ENCODE measurements around the gene C5orf63.
"Not testable (repeated sequence)": the region's sequence is repeated elsewhere in the genome, so short reads cannot be mapped to it uniquely, and the experiment has no call there.

The C5orf63 gene

GRCh38 chr5:127070243-127070642 is 3.1 kb downstream of the C5orf63 start:
- DNase-seq, result no peak

DNA sequence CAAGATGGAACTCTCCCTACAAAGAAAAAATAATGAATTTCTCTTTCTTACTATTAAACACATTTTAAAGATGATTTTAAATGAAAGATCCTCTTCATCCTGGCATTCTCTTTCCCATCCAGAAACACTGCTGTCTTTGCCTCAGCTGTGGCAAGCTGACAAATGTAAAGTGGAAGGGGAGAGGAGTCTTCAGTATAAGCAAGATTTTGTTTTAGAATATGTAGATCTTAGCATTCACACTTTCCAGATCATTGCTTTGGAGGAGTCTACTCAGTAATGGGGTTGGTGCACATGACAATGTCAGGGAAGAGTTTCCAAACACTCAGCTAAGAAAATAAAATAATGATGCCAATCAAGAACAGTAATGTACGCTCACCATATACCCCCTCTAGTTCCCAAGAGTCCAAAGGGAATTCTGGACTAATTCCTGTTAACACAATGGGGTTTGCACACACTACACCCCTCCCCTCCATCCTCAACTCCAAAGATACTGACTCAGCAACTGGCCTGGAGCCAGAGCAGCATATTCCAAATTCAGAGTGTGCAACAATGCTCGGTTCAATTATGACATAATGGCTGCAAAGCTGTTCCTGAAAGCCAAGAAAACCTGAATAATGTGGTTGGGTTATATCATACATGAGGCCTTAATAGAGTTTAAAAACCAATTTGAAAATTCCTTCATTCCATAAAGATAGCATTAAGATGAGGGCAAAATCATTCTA is 4.6 kb downstream of the C5orf63 start:
- DNase-seq, result no peak

DNA sequence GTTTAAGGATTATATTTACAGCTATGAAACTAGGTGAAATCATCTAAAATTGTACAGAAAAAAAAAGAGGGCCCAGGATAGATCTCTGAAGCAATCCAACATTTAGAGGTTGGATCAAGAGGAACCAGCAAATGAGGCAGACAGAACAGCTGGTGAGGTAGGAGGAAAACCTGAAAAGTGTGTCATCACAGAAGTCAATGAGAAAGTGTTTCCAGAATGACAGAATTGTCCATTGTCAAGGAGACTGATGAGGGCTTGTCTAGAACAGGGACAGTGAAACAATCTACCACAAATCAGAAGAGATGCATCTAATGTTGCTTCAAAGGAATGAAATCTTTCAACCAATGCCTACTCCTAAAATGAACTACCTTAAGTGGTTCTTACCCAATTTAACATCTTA is 6.6 kb downstream of the C5orf63 start:
- DNase-seq, result no peak

GRCh38 chr5:127064253-127064840 is 9.0 kb downstream of the C5orf63 start:
- DNase-seq, result no peak

DNA sequence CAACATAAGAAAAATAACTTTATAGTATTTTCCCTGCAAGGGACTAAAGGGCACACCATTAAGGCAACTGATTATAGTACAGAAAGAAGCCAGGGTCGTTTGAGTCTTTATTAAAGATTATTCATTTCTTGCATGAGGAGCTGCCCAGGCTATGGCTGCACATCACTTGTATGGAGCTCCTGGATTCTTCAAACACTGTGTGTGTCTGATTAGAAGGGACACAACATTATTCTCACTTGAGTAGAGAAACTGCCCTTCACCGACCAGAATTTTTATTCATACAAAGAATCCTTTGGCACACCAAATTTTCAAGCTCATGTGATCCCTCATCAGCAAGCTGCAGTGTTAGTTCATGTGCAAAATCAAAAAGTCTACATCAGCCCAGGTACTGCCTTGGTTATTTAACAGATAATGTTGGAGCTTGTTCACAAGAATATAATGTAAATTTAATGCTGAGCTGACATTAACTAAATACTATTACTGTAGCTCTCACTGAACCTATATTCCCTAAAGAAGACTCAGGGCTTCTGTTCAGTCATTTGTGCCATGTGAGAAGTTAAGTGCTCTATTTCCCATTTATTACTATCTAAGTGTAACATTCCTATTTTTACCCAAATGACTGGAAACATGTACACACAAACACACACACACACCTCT is 9.9 kb downstream of the C5orf63 start:
- no peak for DNase-seq

- DNase-seq, result no peak
Observed at GRCh38 chr5:127061956-127062355, 11.3 kb downstream of the C5orf63 start.

GRCh38 chr5:127061537-127061936 is 11.8 kb downstream of the C5orf63 start:
- no peak for DNase-seq

DNA sequence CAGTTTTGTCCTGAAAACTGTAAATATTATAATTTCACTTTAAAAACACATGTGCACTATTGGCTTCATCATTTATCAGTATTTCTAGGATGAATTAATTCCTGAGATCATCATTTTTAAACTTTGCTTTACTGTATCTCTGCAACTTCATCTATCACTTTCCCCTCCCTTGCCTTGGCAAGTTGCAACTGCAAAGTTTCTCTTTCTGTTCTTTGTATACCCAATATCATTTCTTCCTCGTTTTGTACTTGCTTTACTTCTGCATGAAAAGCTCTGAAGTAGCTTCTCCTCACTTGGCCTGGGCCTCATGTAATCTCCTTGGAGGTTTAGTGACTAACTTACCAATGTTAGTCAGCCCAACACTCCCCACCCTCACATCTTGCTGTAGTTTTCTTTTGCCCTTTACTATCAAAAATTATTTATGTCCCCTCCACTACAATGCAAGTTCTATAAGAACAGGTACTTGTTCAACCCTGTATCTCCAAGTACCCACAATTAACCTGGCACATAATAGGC is 12.8 kb downstream of the C5orf63 start:
- no peak for DNase-seq

GRCh38 chr5:127056896-127057295 is 16.4 kb downstream of the C5orf63 start:
- DNase-seq, result no peak

DNA sequence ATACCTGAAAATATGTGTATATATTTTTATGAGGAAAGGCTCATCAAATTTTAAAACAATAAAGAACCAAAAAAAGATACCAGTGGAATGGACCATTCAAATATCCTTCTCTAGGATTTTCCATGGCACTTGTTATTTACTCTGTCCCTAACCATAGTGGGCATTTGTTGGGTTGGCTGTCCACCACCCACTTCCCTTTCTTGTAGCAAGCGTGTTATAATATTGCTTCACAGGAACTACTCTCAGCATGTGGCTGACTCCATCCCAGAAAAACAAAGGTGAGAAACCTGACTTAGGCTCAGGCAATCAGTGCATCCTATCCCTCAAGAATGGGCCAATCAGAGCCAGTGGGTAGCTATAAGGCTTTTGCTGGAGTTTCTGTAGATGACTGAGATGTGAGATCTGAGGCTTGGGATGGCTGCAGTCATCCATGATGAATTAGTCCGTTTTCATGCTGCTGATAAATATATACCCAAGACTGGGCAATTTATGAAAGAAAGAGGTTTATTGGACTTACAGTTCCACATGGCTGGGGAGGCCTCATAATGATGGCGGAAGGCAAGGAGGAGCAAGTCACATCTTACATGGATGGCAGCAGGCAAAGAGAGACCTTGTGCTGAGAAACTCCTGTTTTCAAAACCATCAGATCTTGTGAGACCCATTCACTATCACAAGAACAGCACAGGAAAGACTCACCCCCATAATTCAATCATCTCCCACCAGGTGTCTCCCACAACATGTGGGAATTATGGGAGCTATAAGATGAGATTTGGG is 17.2 kb downstream of the C5orf63 start:
- DNase-seq, result no peak

- not testable (repeated sequence) for DNase-seq
Observed at GRCh38 chr5:127053551-127053950, 19.8 kb downstream of the C5orf63 start.

DNA sequence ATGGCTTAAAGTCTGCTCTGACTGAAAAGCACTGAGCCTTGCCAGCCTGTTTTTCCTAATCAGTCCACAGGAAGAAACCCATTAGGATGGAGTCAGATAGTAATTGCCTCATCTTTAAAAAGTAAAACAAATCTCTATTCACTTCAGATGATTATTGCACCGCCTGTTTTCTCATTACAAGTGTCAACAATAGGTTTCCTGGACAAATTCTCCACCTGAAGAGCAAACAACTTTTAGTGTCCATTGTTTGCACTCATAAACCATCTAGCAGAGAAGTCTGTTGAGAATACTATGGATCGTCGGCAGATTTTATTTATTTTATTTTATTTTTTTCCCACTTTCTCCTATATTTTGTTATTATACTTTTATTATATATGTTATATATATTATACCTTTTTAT is 20.3 kb downstream of the C5orf63 start:
- no peak for DNase-seq

DNA sequence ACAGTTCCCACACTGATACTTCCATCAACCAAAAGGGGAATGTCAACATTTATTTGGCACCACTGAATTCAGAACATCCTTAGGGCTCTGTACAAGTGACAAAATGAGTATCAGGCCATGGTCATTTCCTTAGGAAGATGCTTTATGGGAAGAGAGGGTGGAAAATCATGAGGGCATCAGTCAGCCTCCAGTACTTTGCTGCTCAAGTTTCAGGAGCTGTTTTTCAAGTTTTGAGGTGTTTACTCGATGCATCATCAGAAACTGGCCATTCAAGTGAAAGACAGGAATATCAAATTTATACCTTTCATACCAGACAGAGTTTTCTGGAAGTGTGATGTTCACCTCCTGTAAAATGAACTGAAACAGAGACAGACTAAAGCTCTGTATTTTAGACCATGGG is 21.7 kb downstream of the C5orf63 start:
- no peak for DNase-seq

DNA sequence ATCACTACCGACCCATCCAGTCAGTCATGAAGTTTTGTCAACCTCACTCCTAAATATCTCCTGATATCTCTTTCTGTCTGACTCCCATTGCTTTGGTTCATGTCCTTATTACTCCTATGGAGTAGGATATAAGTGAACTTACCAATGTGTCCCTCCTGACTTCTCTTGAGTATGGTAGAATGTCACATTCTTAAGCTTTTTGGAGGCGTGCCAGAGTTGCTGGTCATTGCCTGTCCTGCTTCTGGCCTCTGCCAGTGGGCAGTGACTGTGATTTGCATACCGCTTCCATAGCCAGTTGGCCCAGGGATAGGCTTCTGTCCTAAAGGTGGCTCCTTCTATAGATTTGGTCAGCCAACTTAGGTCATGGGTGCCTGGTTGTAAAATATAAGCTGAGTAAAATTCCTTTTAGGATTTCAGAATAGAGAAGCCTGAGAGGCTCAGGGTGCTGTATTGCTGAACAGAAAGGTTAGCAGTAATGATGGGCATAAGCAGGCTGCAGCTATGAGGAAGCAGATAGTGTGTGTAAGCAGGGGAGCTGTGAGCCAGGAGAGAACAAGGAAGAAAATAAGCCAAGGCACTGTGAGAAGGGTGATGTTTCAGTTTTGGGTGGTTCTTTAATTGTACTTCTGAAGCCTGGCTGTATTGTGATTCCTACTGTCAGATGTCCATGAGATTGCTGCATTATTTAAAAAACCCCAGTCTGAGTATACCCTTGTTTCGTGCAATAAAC is 26.8 kb downstream of the C5orf63 start:
- DNase-seq, result no peak

DNA sequence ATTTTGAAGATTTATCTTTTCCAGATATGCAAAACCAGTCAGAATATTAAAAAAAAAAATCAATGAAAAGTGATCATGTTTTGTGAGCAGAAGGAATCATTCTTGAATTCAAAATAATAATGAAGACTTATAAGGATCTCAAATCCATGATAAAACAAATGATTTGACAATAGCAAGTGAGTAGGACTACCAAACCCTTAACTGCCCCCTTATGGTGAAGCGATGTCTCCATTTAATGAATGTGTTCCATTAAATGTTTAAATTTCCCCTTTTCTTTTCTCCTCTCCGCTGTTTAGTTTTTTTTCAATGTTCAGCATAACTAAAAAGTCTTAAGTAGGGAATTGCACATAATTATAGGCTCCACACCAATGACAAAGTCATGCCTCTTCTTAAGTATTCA is 30.7 kb downstream of the C5orf63 start:
- no peak for DNase-seq

GRCh38 chr5:127041571-127041970 is 31.7 kb downstream of the C5orf63 start:
- no peak for DNase-seq

GRCh38 chr5:127040796-127041520 is 32.3 kb downstream of the C5orf63 start:
- DNase-seq, result no peak

DNA sequence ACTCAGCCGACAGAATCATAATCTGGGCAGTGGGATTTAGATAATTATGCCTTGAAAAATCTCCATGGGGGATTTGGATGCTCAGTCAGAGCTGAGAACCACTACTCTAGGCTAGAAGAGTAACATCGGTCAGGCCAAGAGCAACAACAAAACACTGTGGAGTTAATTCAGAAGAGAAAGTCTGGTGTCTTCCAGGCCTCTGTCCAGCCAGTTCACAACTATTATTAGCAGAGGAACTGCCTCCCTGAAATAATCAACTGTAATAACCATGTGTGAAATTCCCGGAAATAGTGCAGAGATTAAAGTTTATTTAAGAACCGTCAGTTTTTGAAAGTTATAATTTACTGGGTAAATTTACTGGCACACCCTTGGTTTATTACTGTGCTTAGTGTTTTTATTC is 34.8 kb downstream of the C5orf63 start:
- no peak for DNase-seq

DNA sequence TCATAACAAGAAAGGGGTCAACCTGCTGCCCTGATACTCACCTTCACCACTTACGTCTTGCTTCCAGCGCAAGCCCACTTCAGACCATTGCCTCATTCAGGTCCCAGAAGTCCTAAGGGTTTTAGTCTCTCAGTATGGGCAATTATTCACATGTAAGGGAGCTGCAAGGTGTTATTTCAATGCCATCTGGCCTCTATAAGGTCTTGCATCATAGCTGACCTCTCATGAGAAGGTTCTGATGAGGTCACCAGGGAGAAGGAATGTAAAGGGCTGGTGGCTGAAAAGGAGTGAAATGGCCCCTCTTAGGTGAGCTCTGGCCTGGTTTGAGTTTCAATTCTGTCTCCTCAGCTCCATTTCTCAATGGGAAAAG is 41.5 kb downstream of the C5orf63 start:
- no peak for DNase-seq

GRCh38 chr5:127031147-127031862 is 42.0 kb downstream of the C5orf63 start:
- peak; percentile 10 for DNase-seq

Measured in activated CD4-positive, alpha-beta T cell treated with anti-CD3 and anti-CD28 coated beads, Interleukin-2, amount 50 U/mL, for 16 hours (primary cell).